Measurements from ENCODE around the gene RFPL4AL1. TPM values are rescaled to one million over a fixed set of nuclear protein-coding genes. Genes with fewer than 3 reads are reported as not detected.

The RFPL4AL1 gene
- total and polyA plus RNA-seq, 2 of the 8 experiments (the other 6 are each of a cell fraction or from before 2014, with no cell fraction given) = not detected

GRCh38 chr19:55801416-55801815 lies 32.5 kb downstream of the RFPL4AL1 start:
- no peak overlapping the region for H2BK120ac ChIP-seq (replicated peaks; ENCODE audit: low read depth, low read length)
- POLR2A ChIA-PET (ENCODE audit: partially characterized antibody) = no interaction called here
- no peak overlapping the region for H3K14ac ChIP-seq (ENCODE audit: insufficient read length)
- WGBS, 2 experiments (ENCODE audit: extremely low coverage in 1 of 2, insufficient coverage in 1 of 2, insufficient read length in 1 of 2, insufficient replicate concordance in 2 of 2, low coverage in 1 of 2, low lambda C conversion rate in 2 of 2, missing lambda C conversion rate in 1 of 2) = 64% methylated on average over 7 of the region's 7 CpGs; no CpG with 5 or more reads in 1 of the 2 experiments
- no peak overlapping the region for H3K18ac ChIP-seq (ENCODE audit: extremely low read depth, low read length)
- no peaks in the 10 kb centered on the region for H3K36me3 ChIP-seq (ENCODE audit: control insufficient read depth in 2 of 4, insufficient read depth in 4 of 4, low read length in 3 of 4)
- no peak overlapping the region for H3K4ac ChIP-seq (replicated peaks; ENCODE audit: insufficient read length, low read depth, low read length)
- no peak overlapping the region for H3K4me3 ChIP-seq (ENCODE audit: extremely low read depth in 1 of 4, insufficient read depth in 2 of 4, low read depth in 3 of 4, low read length in 4 of 4)
- H3K9me3 ChIP-seq (ENCODE audit: insufficient read depth in 2 of 2, low read depth in 1 of 2, low read length in 1 of 2) = peaks cover 66 to 84% of the 10 kb centered on the region in 2 experiments
- no peak overlapping the region for H4K91ac ChIP-seq (replicated peaks; ENCODE audit: insufficient read length, low read length)
- no peak overlapping the region for H2BK12ac ChIP-seq (ENCODE audit: low read depth, low read length)
- DNase-seq (ENCODE audit: low read depth in 1 of 2, low spot score in 2 of 2) (no peak), FAIRE-seq (no peak)
- no peak overlapping the region for H3K4me2 ChIP-seq (ENCODE audit: insufficient read depth in 1 of 2, low read depth in 2 of 2, low read length in 2 of 2)
- no peak overlapping the region for H2BK15ac ChIP-seq (ENCODE audit: low read length)
- H2AFZ ChIP-seq (ENCODE audit: low read length) = no peak overlapping the region
- no peaks in the 10 kb centered on the region for H3K79me2 ChIP-seq (ENCODE audit: control insufficient read depth in 1 of 2, insufficient read depth in 2 of 2, low read length in 2 of 2)
- no peaks in the 10 kb centered on the region for H4K20me1 ChIP-seq (replicated peaks in 1 of 2; ENCODE audit: control insufficient read depth in 1 of 2, insufficient read depth in 2 of 2, low read length in 2 of 2)
- no peak overlapping the region for H3K23ac ChIP-seq (ENCODE audit: insufficient read length)
- H2AK5ac ChIP-seq (ENCODE audit: low read depth, low read length) = no peak overlapping the region
- no peak overlapping the region for H3K27ac ChIP-seq (ENCODE audit: low read depth, low read length)
- H4K8ac ChIP-seq (ENCODE audit: extremely low read depth, insufficient read depth, low read length) = no peak overlapping the region
- H2BK5ac ChIP-seq (ENCODE audit: low read depth, low read length) = no peak overlapping the region
- no peaks in the 10 kb centered on the region for H3K4me1 ChIP-seq (replicated peaks in 1 of 4; ENCODE audit: control insufficient read depth in 3 of 4, insufficient read depth in 4 of 4, low read length in 3 of 4)
- H3K23me2 ChIP-seq (ENCODE audit: low read depth, low read length) = no peaks in the 10 kb centered on the region
- H3K56ac ChIP-seq (replicated peaks; ENCODE audit: insufficient read length, low read depth, low read length) = no peak overlapping the region
- no peak overlapping the region for H3K9ac ChIP-seq (replicated peaks in 1 of 4; ENCODE audit: extremely low read depth in 1 of 4, low read depth in 3 of 4, low read length in 3 of 4)
- H3K27me3 ChIP-seq (replicated peaks in 1 of 4; ENCODE audit: control insufficient read depth in 3 of 4, extremely low read depth in 1 of 4, insufficient read depth in 3 of 4, low read length in 3 of 4) = peaks cover 0 to 1% (median 0%) of the 10 kb centered on the region in 4 experiments; a peak in 1 of 7 replicates
- no peak overlapping the region for H2BK20ac ChIP-seq (ENCODE audit: low read length)
- H3K79me1 ChIP-seq (ENCODE audit: low read depth, low read length) = no peaks in the 10 kb centered on the region
- no peak overlapping the region for H4K5ac ChIP-seq (ENCODE audit: insufficient read length, low read depth, low read length)
- CTCF ChIA-PET (ENCODE audit: partially characterized antibody) = no interaction called here
- TF ChIP-seq CBX5 (IDR thresholded peaks at IDR 0.05; ENCODE audit: low read depth, low read length) = no peak
- TF ChIP-seq EGR1 (IDR thresholded peaks at IDR 0.05; ENCODE audit: borderline replicate concordance, low read depth, low read length) = no peak
- no peak for TF ChIP-seq BACH1 (IDR thresholded peaks at IDR 0.05; ENCODE audit: low read length)
- TF ChIP-seq SP1 (IDR thresholded peaks at IDR 0.05; ENCODE audit: low read depth, low read length) = no peak
- no peak for TF ChIP-seq KDM5A (IDR thresholded peaks at IDR 0.05; ENCODE audit: low read length)
- no peak for TF ChIP-seq JUND (IDR thresholded peaks at IDR 0.05; ENCODE audit: low read length)
- no peak for TF ChIP-seq NRF1 (IDR thresholded peaks at IDR 0.05; ENCODE audit: low read depth, low read length)
- TF ChIP-seq BRCA1 (IDR thresholded peaks at IDR 0.05; ENCODE audit: low read depth, low read length) = no peak
- no peak for TF ChIP-seq RAD21 (IDR thresholded peaks at IDR 0.05 in 1 of 2, conservative IDR thresholded peaks at IDR 0.05 in 1 of 2; ENCODE audit: low read depth in 2 of 2, low read length in 2 of 2)
- TF ChIP-seq KDM4A (IDR thresholded peaks at IDR 0.05; ENCODE audit: low read depth, low read length, severe bottlenecking) = no peak
- TF ChIP-seq POLR2A (IDR thresholded peaks at IDR 0.05; ENCODE audit: control extremely low read depth in 1 of 2, low read depth in 2 of 2, low read length in 2 of 2) = no peak
- TF ChIP-seq YY1 (IDR thresholded peaks at IDR 0.05; ENCODE audit: low read depth, low read length) = no peak
- no peak for TF ChIP-seq PHF8 (conservative IDR thresholded peaks at IDR 0.05; ENCODE audit: low read depth, low read length)
- TF ChIP-seq GABPA (IDR thresholded peaks at IDR 0.05; ENCODE audit: borderline replicate concordance, insufficient read depth, low read length) = no peak
- TF ChIP-seq MAX (IDR thresholded peaks at IDR 0.05) = no peak
- TF ChIP-seq TBP (IDR thresholded peaks at IDR 0.05; ENCODE audit: low read depth, low read length) = no peak
